BJ (cell line): ENCODE results near the gene TMEM272. TPM values are rescaled to one million over a fixed set of nuclear protein-coding genes. Genes with fewer than 3 reads are reported as not detected.

ENCODE experiments used
- CTCF ChIA-PET: fragments of 350-600 bp; formaldehyde crosslinking; extraction: SDS; loops from one replicate; lab custom pipeline; 2021; ENCODE audit warnings: antibody characterized with exemption, inconsistent platforms; lab: Yijun Ruan, JAX
- POLR2A ChIA-PET: fragments of 300-600 bp; sonication (Branson Sonifier 250); formaldehyde crosslinking; extraction: SDS; loops from one replicate; lab custom pipeline; 2021; ENCODE audit warnings: antibody characterized with exemption; lab: Charles Lee
- DNase-seq: peaks from one replicate; pipeline ENCODE4 v3.0.0-alpha.2; 2011; ENCODE audit warnings: low read depth
- H3K27me3 ChIP-seq: 2 replicates; pipeline ENCODE4 v1.6.0; 2011; ENCODE audit warnings: low read length; ENCODE audit not compliant: control insufficient read depth, insufficient read depth
- H3K36me3 ChIP-seq: 2 replicates; pipeline ENCODE4 v1.5.1; 2011; ENCODE audit warnings: low read length; ENCODE audit not compliant: control insufficient read depth, insufficient read depth
- H3K4me3 ChIP-seq: 2 replicates; pipeline ENCODE4 v1.5.1; 2011; ENCODE audit warnings: low read depth, mild to moderate bottlenecking, control low read depth, low read length
- polyA plus RNA-seq: library from polyadenylated mRNA; depleted of rRNA; stranded (reverse); fragments of >200 nt; gene quantifications from 2 replicates; pipeline ENCODE4 v1.2.3, GENCODE V29; 2011
- TF ChIP-seq, protein P1 (sequence below): IDR thresholded peaks from 2 replicates; pipeline ENCODE4 v1.5.1; 2011; ENCODE audit warnings: low read depth, mild to moderate bottlenecking, control low read depth, inconsistent platforms, low read length, moderate library complexity; ENCODE audit not compliant: insufficient read depth

TMEM272 gene
- polyA plus RNA-seq, 1 experiment = not detected

DNA sequence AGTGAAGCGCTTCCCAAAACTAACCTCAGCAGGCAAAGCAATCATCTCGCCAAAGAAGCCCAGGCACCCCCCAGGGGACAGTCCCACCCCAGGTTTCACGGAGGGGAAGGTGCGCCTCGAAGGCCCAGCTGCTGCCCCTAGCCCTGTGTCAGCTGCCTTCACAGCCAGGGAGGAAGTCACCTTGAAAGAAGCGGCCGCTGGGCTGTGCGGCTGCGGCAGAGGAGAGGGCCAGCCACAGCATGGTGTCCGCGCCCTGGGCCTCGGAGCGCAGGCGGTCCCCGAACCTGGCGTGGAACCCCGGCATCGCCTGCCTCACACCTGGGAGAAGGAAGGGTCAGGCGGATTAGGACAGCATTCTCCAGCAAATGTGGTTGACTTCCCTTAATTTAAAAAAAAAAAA lies 76.0 kb downstream of the TMEM272 start:
- DNase-seq = no peak
- H3K36me3 ChIP-seq = no peaks in the 10 kb centered on the region; the same call in 1 of the 2 replicates
- CTCF ChIA-PET = no interaction called here
- POLR2A ChIA-PET = no interaction called here
- no peak overlapping the region for H3K4me3 ChIP-seq
- H3K27me3 ChIP-seq = peaks cover 4% of the 10 kb centered on the region; the same call in 1 of the 2 replicates
- TF ChIP-seq, protein P1, sequence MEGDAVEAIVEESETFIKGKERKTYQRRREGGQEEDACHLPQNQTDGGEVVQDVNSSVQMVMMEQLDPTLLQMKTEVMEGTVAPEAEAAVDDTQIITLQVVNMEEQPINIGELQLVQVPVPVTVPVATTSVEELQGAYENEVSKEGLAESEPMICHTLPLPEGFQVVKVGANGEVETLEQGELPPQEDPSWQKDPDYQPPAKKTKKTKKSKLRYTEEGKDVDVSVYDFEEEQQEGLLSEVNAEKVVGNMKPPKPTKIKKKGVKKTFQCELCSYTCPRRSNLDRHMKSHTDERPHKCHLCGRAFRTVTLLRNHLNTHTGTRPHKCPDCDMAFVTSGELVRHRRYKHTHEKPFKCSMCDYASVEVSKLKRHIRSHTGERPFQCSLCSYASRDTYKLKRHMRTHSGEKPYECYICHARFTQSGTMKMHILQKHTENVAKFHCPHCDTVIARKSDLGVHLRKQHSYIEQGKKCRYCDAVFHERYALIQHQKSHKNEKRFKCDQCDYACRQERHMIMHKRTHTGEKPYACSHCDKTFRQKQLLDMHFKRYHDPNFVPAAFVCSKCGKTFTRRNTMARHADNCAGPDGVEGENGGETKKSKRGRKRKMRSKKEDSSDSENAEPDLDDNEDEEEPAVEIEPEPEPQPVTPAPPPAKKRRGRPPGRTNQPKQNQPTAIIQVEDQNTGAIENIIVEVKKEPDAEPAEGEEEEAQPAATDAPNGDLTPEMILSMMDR = no peak

DNA sequence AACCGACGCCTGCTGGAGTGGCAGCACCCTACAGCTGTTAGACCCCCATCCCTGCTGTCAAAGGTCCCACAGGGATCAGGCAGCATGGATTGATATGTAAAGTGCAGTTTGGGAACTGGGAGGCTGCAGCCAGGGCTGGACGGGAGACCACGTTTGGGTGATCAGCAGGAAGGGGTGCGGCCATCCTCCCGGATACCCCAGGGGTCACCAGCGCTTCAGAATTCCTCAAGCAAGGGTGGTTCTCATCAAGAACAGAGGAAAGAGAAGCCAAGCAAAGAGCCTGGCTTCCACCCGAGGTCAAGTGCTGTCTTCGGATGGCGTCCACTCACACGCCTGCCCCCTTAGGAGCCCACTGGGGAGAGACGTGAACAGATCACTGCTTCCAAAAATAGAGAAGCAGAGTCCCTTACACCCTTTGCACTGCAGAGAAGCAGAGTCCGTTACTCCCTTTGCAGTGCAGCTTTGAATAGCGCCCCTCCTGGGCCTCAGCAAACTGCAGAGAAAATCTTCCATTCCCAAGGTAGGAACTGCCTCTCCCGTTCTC lies 76.5 kb downstream of the TMEM272 start:
- Histone ChIP-seq H3K27me3 (peaks cover 1% of the 10 kb centered on the region; the same call in 1 of the 2 replicates), H3K4me3 (no peak overlapping the region), H3K36me3 (no peaks in the 10 kb centered on the region; the same call in 1 of the 2 replicates)
- TF ChIP-seq, protein P1 = no peak
- ChIA-PET POLR2A (no interaction called here), CTCF (no interaction called here)
- no peak for DNase-seq

DNA sequence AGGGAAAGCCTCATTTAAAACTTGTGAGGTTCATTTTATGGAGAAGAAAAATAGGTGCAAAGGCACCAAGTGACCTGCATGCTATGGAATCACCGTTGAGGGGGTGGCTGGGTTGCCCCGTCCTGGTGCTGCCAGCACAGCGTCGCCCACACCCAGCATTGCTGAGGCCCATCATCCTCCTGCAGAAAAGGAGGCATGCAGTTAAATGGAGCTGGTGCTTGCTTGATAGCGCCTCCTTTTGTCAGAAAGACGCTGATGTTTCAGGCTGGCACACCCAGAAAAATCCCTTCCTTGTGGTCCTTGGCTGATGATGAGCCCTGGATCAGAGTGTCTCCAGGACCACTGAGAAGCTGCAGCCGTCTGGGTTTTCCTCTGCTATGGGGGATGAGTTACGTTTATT lies 77.9 kb downstream of the TMEM272 start:
- TF ChIP-seq, protein P1 = no peak
- Histone ChIP-seq H3K36me3 (peaks cover under 1% of the 10 kb centered on the region; the same call in 1 of the 2 replicates), H3K27me3 (no peaks in the 10 kb centered on the region), H3K4me3 (no peak overlapping the region)
- no peak for DNase-seq
- CTCF ChIA-PET = interaction anchor here (0.5 to 1.1 kb wide), 3 partner anchors 12 to 182 kb away, joined by 3 read pairs; no protein-coding TSS in a partner anchor
- POLR2A ChIA-PET = no interaction called here

DNA sequence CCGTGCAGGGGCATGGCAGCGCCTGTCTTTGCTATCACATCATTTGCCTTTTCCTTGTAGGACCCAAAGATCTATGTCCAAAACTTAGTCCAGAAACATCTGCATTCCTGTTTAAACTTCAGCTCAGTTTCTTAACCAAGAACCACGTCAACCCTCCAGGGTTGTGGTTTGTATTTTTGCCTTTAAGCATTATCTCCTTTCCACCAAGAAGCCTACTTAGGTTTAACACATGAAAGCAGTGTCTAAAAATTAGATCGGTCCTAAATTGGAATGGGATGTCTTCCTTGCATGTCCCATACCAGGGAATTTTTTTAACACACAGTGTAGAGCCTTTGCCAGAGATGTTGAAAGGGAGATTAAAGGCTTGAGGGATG lies 79.8 kb downstream of the TMEM272 start:
- CTCF ChIA-PET = interaction anchor here (1.1 kb wide), 1 partner anchor 357 kb away, joined by 3 read pairs; no protein-coding TSS in a partner anchor
- POLR2A ChIA-PET = interaction anchor here (0.5 kb wide), 1 partner anchor 25 kb away, joined by 3 read pairs; no protein-coding TSS in a partner anchor

More for the DNA sequence above, 79.8 kb downstream of the TMEM272 start:
- no peaks in the 10 kb centered on the region for H3K27me3 ChIP-seq
- no peak for DNase-seq
- TF ChIP-seq, protein P1 = no peak
- no peak overlapping the region for H3K4me3 ChIP-seq
- 0 out of 2 replicates have a peak, but pooled peaks cover 1% of the 10 kb centered on the region for H3K36me3 ChIP-seq
